ENCODE results near the gene CALML3. TPM values are rescaled to one million over a fixed set of nuclear protein-coding genes. Genes with fewer than 3 reads are reported as not detected.

CALML3 gene
- total and polyA plus RNA-seq, 10 of the 15 experiments (the other 5 are each of a cell fraction or from before 2014, with no cell fraction given): not detected

GRCh38 chr10:5540891-5541290, 16.1 kb downstream of the CALML3 start (continued):
- TF ChIP-seq ELK1 (IDR thresholded peaks at IDR 0.05; ENCODE audit: low read depth, low read length) (no peak), TBL1XR1 (IDR thresholded peaks at IDR 0.05; ENCODE audit: low read depth, low read length) (no peak), SRF (IDR thresholded peaks at IDR 0.05; ENCODE audit: low read depth in 2 of 2, low read length in 2 of 2) (no peak), NR2C2 (IDR thresholded peaks at IDR 0.05; ENCODE audit: borderline replicate concordance, control insufficient read depth, insufficient read length, low read depth) (no peak), POU2F2 (IDR thresholded peaks at IDR 0.05; ENCODE audit: borderline replicate concordance, low read depth, low read length) (no peak), TARDBP (IDR thresholded peaks at IDR 0.05; ENCODE audit: borderline replicate concordance) (no peak), ZNF217 (IDR thresholded peaks at IDR 0.05) (no peak), KLF5 (IDR thresholded peaks at IDR 0.05; ENCODE audit: partially characterized antibody) (no peak)

- Histone ChIP-seq H3K4me3 (no peak overlapping the region), H4K20me1 (ENCODE audit: control insufficient read depth, insufficient read depth) (no peaks in the 10 kb centered on the region), H3K4me1 (ENCODE audit: control insufficient read depth, insufficient read depth, low read length) (no peaks in the 10 kb centered on the region), H3K9me3 (replicated peaks; ENCODE audit: control insufficient read depth, insufficient read depth, low read length) (peaks cover 2% of the 10 kb centered on the region; the same call in 2 of the 3 replicates), H3K27me3 (replicated peaks in 1 of 2; ENCODE audit: control insufficient read depth in 2 of 2, insufficient read depth in 2 of 2, low read length in 1 of 2) (no peaks in the 10 kb centered on the region; a peak in 1 of 4 replicates), H3K27ac (ENCODE audit: control insufficient read depth, insufficient read depth) (no peak overlapping the region), H3K9ac (ENCODE audit: control insufficient read depth, insufficient read depth, low read length) (no peak overlapping the region), H3K36me3 (ENCODE audit: control insufficient read depth in 2 of 2, insufficient read depth in 2 of 2, low read length in 1 of 2) (no peaks in the 10 kb centered on the region), H3K79me2 (ENCODE audit: control insufficient read depth, insufficient read depth, low read length) (no peaks in the 10 kb centered on the region), H2AFZ (ENCODE audit: control insufficient read depth, low read depth, low read length) (no peak overlapping the region), H3K4me2 (ENCODE audit: control insufficient read depth, insufficient read depth) (no peak overlapping the region)
- ATAC-seq: no peak
- ChIA-PET POLR2A (no interaction called here), CTCF (no interaction called here), RAD21 (ENCODE audit: unreplicated experiment) (interaction anchor here (1.1 kb wide), 1 partner anchor 32 kb away, joined by 4 read pairs; no protein-coding TSS in a partner anchor), SMC1A (ENCODE audit: uncharacterized antibody, unreplicated experiment) (no interaction called here)
- no TSS peak for BruUV-seq (replicated peaks)
- WGBS (ENCODE audit: insufficient coverage, insufficient replicate concordance, low lambda C conversion rate, missing lambda C conversion rate): 35% methylated on average over 1 of the region's 1 CpG
- in situ Hi-C loops (cut with MboI) (no loop called here), intact Hi-C loops (cut with micrococcal nuclease; ENCODE audit: unreplicated experiment) (no loop called here)
- FAIRE-seq: no peak
- no peak for DNase-seq (ENCODE audit: low read depth, low spot score)
- TF ChIP-seq NFYB (IDR thresholded peaks at IDR 0.05; ENCODE audit: insufficient read depth, low read depth, low read length) (no peak), IKZF2 (IDR thresholded peaks at IDR 0.05) (no peak), ELK1 (IDR thresholded peaks at IDR 0.05; ENCODE audit: low read depth, low read length) (no peak), SMAD5 (IDR thresholded peaks at IDR 0.05; ENCODE audit: low read depth) (no peak), MTA3 (IDR thresholded peaks at IDR 0.05; ENCODE audit: borderline replicate concordance, low read length) (no peak), E2F8 (IDR thresholded peaks at IDR 0.05; ENCODE audit: low read depth, partially characterized antibody) (no peak), IRF4 (IDR thresholded peaks at IDR 0.05; ENCODE audit: low read depth, low read length) (no peak), CHD2 (IDR thresholded peaks at IDR 0.05; ENCODE audit: borderline replicate concordance, low read depth, low read length) (no peak), RB1 (IDR thresholded peaks at IDR 0.05; ENCODE audit: borderline replicate concordance) (no peak), NR2F1 (conservative IDR thresholded peaks at IDR 0.05) (no peak), ATF3 (IDR thresholded peaks at IDR 0.05; ENCODE audit: borderline replicate concordance, extremely low read depth, low read depth, low read length) (no peak), EGR1 (IDR thresholded peaks at IDR 0.05; ENCODE audit: borderline replicate concordance in 1 of 2, low read depth in 2 of 2, low read length in 2 of 2) (no peak)
These were observed 17.3 kb downstream of the CALML3 start for GRCh38 chr10:5542100-5542499.

All from GM12878 (cell line).